DND-41 (cell line): ENCODE results near the gene TTC9C.

Source experiments
- ATAC-seq: fragments of 200-7000 bp; cut with Tn5 transposase; 3 replicates; pipeline ENCODE4 v1.9.1; 2021; ENCODE audit warnings: low read depth; ENCODE audit not compliant: insufficient read depth
- DNase-seq: peaks from one replicate; pipeline ENCODE4 v3.0.0-alpha.2; 2020
- H2AFZ ChIP-seq: 2 replicates; pipeline ENCODE4 v1.6.0; 2012; ENCODE audit warnings: low read depth, low read length
- H3K27ac ChIP-seq: 2 replicates; pipeline ENCODE4 v1.5.1; 2012; ENCODE audit warnings: low read length, inconsistent platforms
- H3K27me3 ChIP-seq: fragments of 200-600 bp; sonication (generic); 2 replicates; pipeline ENCODE4 v1.6.0; 2012; ENCODE audit warnings: low read length, mild to moderate bottlenecking, inconsistent platforms; ENCODE audit not compliant: insufficient read depth, poor library complexity
- H3K36me3 ChIP-seq: 2 replicates; pipeline ENCODE4 v1.5.1; 2012; ENCODE audit warnings: low read length, inconsistent platforms; ENCODE audit not compliant: insufficient read depth
- H3K4me1 ChIP-seq: 2 replicates; pipeline ENCODE4 v1.5.1; 2012; ENCODE audit warnings: mild to moderate bottlenecking, low read length; ENCODE audit not compliant: insufficient read depth
- H3K4me2 ChIP-seq: 2 replicates; pipeline ENCODE4 v1.6.0; 2012; ENCODE audit warnings: mild to moderate bottlenecking, moderate library complexity, low read length, inconsistent platforms; ENCODE audit not compliant: insufficient read depth
- H3K4me3 ChIP-seq, 2 experiments: fragments of 200-600 bp in 1 of 2; shearing (Covaris generic) in 1 of 2; 2 replicates each; pipeline ENCODE4 v1.5.1; 2012 to 2016; ENCODE audit warnings: inconsistent platforms in 2 of 2, low read length in 2 of 2, mild to moderate bottlenecking in 2 of 2, low read depth in 1 of 2, moderate library complexity in 1 of 2
- H3K79me2 ChIP-seq: 2 replicates; pipeline ENCODE4 v1.6.0; 2012; ENCODE audit warnings: low read length, inconsistent platforms; ENCODE audit not compliant: insufficient read depth
- H3K9ac ChIP-seq: 2 replicates; pipeline ENCODE4 v1.6.0; 2012; ENCODE audit warnings: low read depth, mild to moderate bottlenecking, inconsistent platforms, low read length, moderate library complexity
- H3K9me3 ChIP-seq: 2 replicates; pipeline ENCODE4 v1.5.1; 2012; ENCODE audit warnings: low read length, moderate library complexity, mild to moderate bottlenecking, inconsistent platforms; ENCODE audit not compliant: insufficient read depth, severe bottlenecking
- H4K20me1 ChIP-seq: 2 replicates; pipeline ENCODE4 v1.6.0; 2012; ENCODE audit warnings: low read length; ENCODE audit not compliant: insufficient read depth
- EZH2 ChIP-seq: IDR thresholded peaks from 3 replicates; pipeline ENCODE4 v1.6.1; 2012; ENCODE audit warnings: borderline replicate concordance, low read depth, mild to moderate bottlenecking, moderate library complexity, low read length, inconsistent platforms; ENCODE audit not compliant: severe bottlenecking
- TF ChIP-seq, protein P1 (sequence below): IDR thresholded peaks from 2 replicates; pipeline ENCODE4 v1.5.1; 2012; ENCODE audit warnings: borderline replicate concordance, low read length, moderate library complexity, mild to moderate bottlenecking; ENCODE audit not compliant: poor library complexity, severe bottlenecking; ENCODE audit errors: extremely low read depth

TTC9C gene, protein sequence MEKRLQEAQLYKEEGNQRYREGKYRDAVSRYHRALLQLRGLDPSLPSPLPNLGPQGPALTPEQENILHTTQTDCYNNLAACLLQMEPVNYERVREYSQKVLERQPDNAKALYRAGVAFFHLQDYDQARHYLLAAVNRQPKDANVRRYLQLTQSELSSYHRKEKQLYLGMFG

DNA sequence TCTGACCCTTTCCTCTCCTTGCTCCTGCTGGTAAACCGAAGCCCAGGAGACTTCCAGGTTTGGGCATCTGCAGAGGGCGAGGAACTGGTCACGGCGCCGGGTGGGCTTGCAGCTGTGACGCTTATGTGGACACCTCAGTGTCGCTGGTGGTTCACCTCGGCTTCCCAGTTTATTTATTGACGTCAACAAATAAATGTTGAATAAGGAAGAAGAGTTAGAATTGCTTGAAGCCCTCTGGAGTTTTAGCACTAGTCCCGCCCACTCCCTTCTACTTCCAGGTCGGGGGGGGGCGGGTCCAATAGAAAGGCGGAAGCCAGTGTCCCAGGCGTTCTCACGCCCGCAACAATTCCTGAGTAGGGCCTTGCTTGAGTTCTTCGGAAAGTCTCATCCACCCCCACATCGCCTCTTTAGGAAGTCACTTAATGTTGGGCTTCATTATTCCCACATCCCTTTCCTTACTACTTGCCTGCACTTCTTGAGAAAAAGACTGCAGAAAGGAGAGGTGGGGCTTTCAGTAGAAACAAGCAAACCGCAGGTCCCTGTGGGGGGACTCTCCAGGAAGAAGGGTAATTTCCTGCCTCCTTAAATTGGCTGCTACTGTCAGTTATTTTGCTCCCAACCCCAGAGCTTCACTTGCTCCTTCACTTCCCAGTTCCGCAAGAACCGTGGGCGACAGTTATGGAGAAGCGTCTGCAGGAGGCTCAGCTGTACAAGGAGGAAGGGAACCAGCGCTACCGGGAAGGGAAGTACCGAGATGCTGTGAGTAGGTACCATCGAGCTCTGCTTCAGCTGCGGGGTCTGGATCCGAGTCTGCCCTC, at the start of gene TTC9C:
TTC9C (plus strand) TSS at position 316 of the 818 bp plus-strand sequence; CDS start at position 679, 363 bp downstream.
- DNase-seq (peak; percentile 86), ATAC-seq (peak; percentile 48)
- TF ChIP-seq EZH2: no peak
- TF ChIP-seq, protein P1, sequence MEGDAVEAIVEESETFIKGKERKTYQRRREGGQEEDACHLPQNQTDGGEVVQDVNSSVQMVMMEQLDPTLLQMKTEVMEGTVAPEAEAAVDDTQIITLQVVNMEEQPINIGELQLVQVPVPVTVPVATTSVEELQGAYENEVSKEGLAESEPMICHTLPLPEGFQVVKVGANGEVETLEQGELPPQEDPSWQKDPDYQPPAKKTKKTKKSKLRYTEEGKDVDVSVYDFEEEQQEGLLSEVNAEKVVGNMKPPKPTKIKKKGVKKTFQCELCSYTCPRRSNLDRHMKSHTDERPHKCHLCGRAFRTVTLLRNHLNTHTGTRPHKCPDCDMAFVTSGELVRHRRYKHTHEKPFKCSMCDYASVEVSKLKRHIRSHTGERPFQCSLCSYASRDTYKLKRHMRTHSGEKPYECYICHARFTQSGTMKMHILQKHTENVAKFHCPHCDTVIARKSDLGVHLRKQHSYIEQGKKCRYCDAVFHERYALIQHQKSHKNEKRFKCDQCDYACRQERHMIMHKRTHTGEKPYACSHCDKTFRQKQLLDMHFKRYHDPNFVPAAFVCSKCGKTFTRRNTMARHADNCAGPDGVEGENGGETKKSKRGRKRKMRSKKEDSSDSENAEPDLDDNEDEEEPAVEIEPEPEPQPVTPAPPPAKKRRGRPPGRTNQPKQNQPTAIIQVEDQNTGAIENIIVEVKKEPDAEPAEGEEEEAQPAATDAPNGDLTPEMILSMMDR: no peak
- Histone ChIP-seq H3K27ac (peak within 1 kb of the TSS; percentile 100), H3K4me2 (peak within 1 kb of the TSS; percentile 90), H2AFZ (peak within 1 kb of the TSS; percentile 89), H3K4me3 (peak within 1 kb of the TSS; percentile 74 to 93), H4K20me1 (peaks cover 34% of the 10 kb centered on the region), H3K27me3 (no peaks in the 10 kb centered on the region), H3K9me3 (no peaks in the 10 kb centered on the region), H3K4me1 (peaks cover 47% of the 10 kb centered on the region), H3K9ac (peak within 1 kb of the TSS; percentile 94), H3K36me3 (peaks cover 52% of the 10 kb centered on the region), H3K79me2 (peaks cover 88% of the 10 kb centered on the region)

DNA sequence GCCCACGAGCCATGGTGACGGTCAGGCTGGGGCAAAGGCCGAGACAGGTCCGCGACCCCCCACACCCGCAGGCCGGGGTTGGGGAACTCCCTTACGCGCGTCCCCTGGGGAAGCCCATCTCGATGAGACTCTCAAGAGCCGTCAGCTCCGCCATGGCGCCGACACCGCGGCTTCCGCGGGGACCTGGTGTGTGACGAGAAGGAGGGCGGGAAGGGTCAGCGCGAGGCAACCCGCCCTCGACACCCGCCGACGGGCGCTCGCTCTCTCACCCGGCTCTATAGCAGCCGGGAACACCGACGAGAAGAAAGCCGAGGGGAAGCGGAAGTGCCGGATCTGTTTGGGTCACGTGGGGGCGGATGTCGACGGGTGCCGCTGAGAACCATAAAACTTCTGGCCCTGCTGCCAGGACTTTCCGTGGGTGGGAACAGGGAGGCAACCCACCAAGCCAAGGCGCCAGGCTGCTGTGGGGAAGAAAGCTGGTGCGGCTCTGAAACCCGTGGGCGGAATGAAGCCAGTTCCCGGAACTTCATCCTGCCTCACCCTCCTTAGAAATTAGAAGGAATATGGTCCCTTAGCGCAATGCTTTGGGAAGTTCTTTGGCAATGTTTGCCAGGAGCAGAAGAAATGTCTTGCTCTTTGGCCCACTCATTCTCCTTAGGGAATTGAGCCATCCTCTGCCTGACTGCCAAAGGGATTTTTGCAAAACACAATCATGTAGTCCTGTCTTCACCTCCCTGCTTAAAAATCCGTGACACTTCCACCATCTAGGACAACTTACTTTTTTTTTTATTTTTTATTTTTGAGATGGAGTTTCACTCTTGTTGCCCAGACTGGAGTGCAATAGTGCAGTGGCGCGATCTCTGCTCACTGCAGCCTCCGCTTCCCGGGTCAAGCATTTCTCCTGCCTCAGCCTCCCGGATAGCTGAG, 49.3 kb upstream of the TTC9C start, which contains the start of gene UBXN1:
UBXN1 (minus strand) TSS at position 304 of the 927 bp plus-strand sequence; CDS start at position 154, 150 bp downstream.
- H2AFZ ChIP-seq: peak within 1 kb of the TSS; percentile 100
- H3K4me3 ChIP-seq: peak within 1 kb of the TSS; percentile 99 to 100
- no peaks in the 10 kb centered on the region for H3K27me3 ChIP-seq
- ATAC-seq (peak; percentile 89), DNase-seq (peak; percentile 90)
- H3K36me3 ChIP-seq: peaks cover 29% of the 10 kb centered on the region
- TF ChIP-seq, protein P1: no peak
- TF ChIP-seq EZH2: no peak
- peak within 1 kb of the TSS; percentile 98 for H3K4me2 ChIP-seq
- H3K27ac ChIP-seq: peak within 1 kb of the TSS; percentile 98
- peak within 1 kb of the TSS; percentile 94 for H3K9ac ChIP-seq
- H4K20me1 ChIP-seq: peaks cover 6% of the 10 kb centered on the region; the same call in 1 of the 2 replicates
- peaks cover 31% of the 10 kb centered on the region for H3K4me1 ChIP-seq
- H3K79me2 ChIP-seq: peaks cover 42% of the 10 kb centered on the region
- H3K9me3 ChIP-seq: no peaks in the 10 kb centered on the region

DNA sequence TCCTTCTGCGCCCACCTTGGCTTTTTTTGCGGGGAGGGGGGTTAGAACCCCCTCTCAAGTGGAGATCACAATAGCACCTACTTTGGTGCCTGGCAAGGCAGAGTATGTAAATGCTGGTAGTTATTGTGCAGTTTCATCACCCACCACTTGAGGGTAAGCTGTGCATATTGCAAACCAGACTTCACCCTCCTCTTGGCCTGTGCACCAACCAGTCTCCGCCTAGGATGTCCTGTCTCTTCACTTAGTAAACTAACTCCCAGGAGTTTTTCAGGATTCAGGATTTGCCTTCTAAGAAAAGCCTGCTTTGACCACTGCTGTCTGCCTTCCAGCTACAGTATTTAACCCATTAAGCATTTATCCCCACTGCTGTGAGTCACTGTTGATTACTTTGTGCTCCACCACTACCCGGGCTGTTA, 47.5 kb upstream of the TTC9C start:
- peak overlapping the region; percentile 56 for H2AFZ ChIP-seq
- peak; percentile 77 for ATAC-seq
- no peak overlapping the region for H3K4me3 ChIP-seq
- H3K4me1 ChIP-seq: peaks cover 31% of the 10 kb centered on the region
- DNase-seq: peak; percentile 61
- no peaks in the 10 kb centered on the region for H3K27me3 ChIP-seq
- peaks cover 23% of the 10 kb centered on the region for H3K36me3 ChIP-seq
- TF ChIP-seq, protein P1: peak; percentile 76
- TF ChIP-seq EZH2: no peak
- no peak overlapping the region for H3K4me2 ChIP-seq
- H3K27ac ChIP-seq: no peak overlapping the region
- H4K20me1 ChIP-seq: peaks cover 6% of the 10 kb centered on the region; the same call in 1 of the 2 replicates
- no peaks in the 10 kb centered on the region for H3K9me3 ChIP-seq
- H3K79me2 ChIP-seq: peaks cover 32% of the 10 kb centered on the region
- peak overlapping the region; percentile 1; the same call in 1 of the 2 replicates for H3K9ac ChIP-seq
